ENCODE data around the gene DEFB131A.
"Not testable (repeated sequence)": the region's sequence is repeated elsewhere in the genome, so short reads cannot be mapped to it uniquely, and the experiment has no call there.

DEFB131A gene

DNA sequence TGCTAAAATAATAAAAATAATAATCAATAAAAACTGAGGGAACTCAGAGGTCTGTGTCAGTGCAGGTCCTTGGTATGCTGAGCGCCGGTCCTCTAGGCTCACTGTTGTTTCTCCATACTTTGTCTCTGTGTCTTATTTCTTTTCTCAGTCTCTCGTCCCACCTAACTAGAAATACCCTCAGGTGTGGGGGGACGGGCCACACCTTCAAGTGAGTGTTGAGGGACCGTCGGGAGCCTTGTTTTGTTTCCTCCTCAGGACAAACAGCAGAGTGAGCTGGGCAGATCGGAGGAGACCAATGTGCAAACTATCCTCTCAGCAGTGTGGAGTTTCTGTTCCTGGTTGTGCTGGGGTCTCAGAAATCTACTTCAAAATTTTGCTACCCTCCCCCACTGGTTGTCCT lies 46.3 kb downstream of the DEFB131A start:
- FAIRE-seq; DNase-seq (ENCODE audit: insufficient read length, low spot score): not testable (repeated sequence)

DNA sequence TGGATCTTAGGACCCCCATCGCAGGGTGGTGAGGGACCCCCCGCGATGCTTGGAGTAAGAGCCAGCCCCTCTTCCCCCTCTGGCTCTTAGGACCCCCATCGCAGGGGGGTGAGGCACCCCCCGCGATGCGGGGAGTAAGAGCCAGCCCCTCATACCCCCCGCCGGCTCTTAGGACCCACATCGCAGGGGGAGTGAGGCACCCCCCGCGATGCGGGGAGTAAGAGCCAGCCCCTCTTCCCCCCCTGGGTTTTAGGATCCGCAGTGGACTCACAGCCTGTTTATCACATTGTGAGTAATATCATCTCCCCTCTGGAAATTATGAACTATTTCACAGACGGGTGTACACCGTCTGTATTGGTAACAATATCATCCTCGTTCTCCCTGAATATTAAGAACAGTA lies 46.8 kb downstream of the DEFB131A start:
- not testable (repeated sequence) for FAIRE-seq; DNase-seq (ENCODE audit: insufficient read length, low spot score)

GRCh38 chr4:9493589-9493988 lies 49.4 kb downstream of the DEFB131A start:
- not testable (repeated sequence) for FAIRE-seq

DNA sequence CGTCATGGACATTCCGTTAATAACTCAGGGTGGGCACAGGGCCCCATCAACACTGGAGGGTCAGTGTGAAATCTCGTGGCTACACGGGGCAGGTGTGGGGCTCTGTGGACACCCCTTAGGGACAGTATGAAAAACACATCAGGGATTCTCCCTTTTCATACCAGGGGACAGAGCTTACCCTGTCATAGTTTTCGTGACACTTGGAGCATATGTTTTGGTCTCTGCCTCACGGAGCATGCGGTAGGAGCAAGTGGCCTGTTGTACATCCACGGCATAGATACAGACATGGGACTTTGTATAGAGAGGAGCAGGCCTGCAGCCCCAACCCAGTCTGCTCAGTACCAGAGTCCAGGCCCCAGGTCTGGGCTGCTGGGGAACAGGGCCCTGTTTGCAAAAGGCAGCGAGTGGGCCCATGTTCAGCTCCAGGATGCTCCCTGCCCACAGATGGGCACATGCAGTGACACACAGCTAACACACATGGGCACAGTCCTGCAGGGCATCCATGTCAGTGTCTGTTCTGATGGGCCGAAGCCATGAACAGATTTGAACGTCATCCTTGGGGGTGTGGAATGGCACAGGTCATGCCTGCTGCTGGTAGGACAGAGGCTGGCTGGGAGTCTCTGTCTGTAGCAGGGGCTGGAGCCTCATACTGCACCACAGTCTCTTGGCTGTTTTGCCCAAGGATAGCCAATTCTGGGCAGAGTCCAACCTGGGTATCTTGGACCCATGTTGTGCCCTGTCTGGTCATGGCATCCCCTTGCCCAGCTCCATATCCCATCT lies 50.2 kb downstream of the DEFB131A start:
- not testable (repeated sequence) for FAIRE-seq; DNase-seq (ENCODE audit: insufficient read length, low spot score)

More at GRCh38 chr4:9493589-9493988, 49.4 kb downstream of the DEFB131A start:
- not testable (repeated sequence) for DNase-seq (ENCODE audit: insufficient read length, low spot score)

- DNase-seq (ENCODE audit: insufficient read length, low spot score), result peak; percentile 28
- peak; percentile 54 for FAIRE-seq
Measured at GRCh38 chr4:9495443-9495842, 51.2 kb downstream of the DEFB131A start.

DNA sequence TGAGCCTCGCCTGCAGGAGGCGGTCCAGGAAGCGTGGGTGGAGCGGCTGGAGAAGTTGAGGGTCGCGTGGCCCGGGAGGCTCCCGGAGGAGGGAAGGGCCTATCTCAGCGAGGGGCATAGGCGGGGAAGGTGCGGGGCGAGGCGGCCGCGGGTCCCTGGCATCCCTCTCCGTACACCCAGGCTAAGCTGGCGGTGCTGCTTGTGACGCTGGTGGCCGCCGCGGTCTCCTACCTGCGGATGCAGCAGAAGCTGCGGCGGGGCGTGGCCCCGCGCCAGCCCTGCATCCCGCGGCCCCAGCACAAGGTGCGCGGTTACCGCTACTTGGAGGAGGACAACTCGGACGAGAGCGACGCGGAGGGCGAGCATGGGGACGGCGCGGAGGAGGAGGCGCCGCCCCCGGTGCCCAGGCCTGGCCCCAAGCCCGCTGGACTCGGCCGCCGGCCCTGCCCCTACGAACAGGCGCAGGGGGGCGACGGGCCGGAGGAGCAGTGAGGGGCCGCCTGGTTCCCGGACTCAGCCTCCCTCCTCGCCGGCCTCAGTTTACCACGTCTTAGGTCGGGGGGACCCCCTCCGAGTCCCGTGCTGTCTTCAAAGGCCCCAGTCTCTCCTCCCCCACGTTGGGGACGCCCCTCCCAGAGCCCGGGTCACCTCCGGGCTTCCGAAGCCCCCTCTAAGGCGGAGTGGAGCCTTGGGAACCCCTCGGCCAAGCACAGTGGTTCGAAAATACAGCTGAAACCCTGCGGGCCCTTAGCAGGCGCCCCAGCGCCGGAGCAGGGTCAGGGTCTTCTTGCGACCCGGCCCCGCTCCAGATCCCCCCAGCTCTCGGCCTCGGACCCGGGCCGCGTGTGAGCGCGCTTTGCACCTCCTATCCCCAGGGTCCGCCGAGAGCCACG lies 53.6 kb downstream of the DEFB131A start:
- not testable (repeated sequence) for FAIRE-seq; DNase-seq (ENCODE audit: insufficient read length, low spot score)

- not testable (repeated sequence) for DNase-seq (ENCODE audit: insufficient read length, low spot score); FAIRE-seq
Measured at GRCh38 chr4:9498468-9499040, 54.3 kb downstream of the DEFB131A start.

- not testable (repeated sequence) for DNase-seq (ENCODE audit: insufficient read length, low spot score); FAIRE-seq
Measured at GRCh38 chr4:9499974-9500487, 55.8 kb downstream of the DEFB131A start.

Measured in GM12891 (cell line).